Bronchus fibroblast of lung (primary cell): ENCODE measurements around the gene SLC49A4. TPM values are rescaled to one million over a fixed set of nuclear protein-coding genes. Genes with fewer than 3 reads are reported as not detected.

Experiments used
- total RNA-seq: library from RNA; depleted of rRNA; stranded (reverse); fragments of >200 nt; gene quantifications from 2 replicates; pipeline ENCODE4 v1.2.3, GENCODE V29; 2015

Gene SLC49A4, protein sequence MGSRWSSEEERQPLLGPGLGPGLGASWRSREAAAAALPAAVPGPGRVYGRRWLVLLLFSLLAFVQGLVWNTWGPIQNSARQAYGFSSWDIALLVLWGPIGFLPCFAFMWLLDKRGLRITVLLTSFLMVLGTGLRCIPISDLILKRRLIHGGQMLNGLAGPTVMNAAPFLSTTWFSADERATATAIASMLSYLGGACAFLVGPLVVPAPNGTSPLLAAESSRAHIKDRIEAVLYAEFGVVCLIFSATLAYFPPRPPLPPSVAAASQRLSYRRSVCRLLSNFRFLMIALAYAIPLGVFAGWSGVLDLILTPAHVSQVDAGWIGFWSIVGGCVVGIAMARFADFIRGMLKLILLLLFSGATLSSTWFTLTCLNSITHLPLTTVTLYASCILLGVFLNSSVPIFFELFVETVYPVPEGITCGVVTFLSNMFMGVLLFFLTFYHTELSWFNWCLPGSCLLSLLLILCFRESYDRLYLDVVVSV
- 12.5 and 12.9 TPM in 2 replicates for total RNA-seq

GRCh38 chr3:122794779-122795673, at the start of gene SLC49A4:
Gene SLC49A4, plus strand, starts transcription at chr3:122795069. Its CDS starts 124 bp downstream, at chr3:122795193.

GRCh38 chr3:122793568-122794416, 1.1 kb upstream of the SLC49A4 start, which contains the start of gene HSPBAP1:
Gene HSPBAP1, minus strand, starts transcription at chr3:122793831. Its CDS starts 151 bp downstream, at chr3:122793680.

Other genes starting within 250 kb of the SLC49A4 start
- gene PARP9, start 230.8 kb upstream of the SLC49A4 start, total RNA-seq: 8.9 and 9.8 TPM in 2 replicates
- 11.1 and 12.6 TPM in 2 replicates for gene DTX3L, start 230.7 kb upstream of the SLC49A4 start, total RNA-seq
- gene PARP15, start 217.4 kb upstream of the SLC49A4 start, total RNA-seq: under 0.01 and 0.15 TPM in 2 replicates
- gene PARP14, start 114.2 kb upstream of the SLC49A4 start, total RNA-seq: 12.4 and 12.6 TPM in 2 replicates
- gene HSPBAP1, start 1.2 kb upstream of the SLC49A4 start, total RNA-seq: 3.9 and 4.2 TPM in 2 replicates
- not detected in 2 replicates for gene SEMA5B, start 232.7 kb downstream of the SLC49A4 start, total RNA-seq